Left ventricle myocardium inferior (tissue), 1 donor: ENCODE measurements around the gene RPS2. TPM values are rescaled to one million over a fixed set of nuclear protein-coding genes. Genes with fewer than 3 reads are reported as not detected.
A peak's percentile ranks its signal among the peaks of the same experiment; 100 is the strongest.

Experiments
- DNase-seq: peaks from one replicate; pipeline ENCODE4 v3.0.0-alpha.2; 2020
- H3K27ac ChIP-seq: fragments of 200-600 bp; replicated peaks from 2 replicates; pipeline ENCODE4 v1.8.0; 2021
- H3K27me3 ChIP-seq: fragments of 200-600 bp; 2 replicates; pipeline ENCODE4 v1.8.0; 2021; ENCODE audit warnings: low read depth
- H3K36me3 ChIP-seq: fragments of 200-600 bp; 2 replicates; pipeline ENCODE4 v1.8.0; 2021
- H3K4me1 ChIP-seq: fragments of 200-600 bp; 2 replicates; pipeline ENCODE4 v1.8.0; 2021
- H3K4me3 ChIP-seq: fragments of 200-600 bp; 2 replicates; pipeline ENCODE4 v1.8.0; 2021; ENCODE audit warnings: mild to moderate bottlenecking, moderate library complexity
- H3K9me3 ChIP-seq: fragments of 200-600 bp; replicated peaks from 2 replicates; pipeline ENCODE4 v1.8.0; 2021
- CTCF ChIP-seq: fragments of 200-600 bp; IDR thresholded peaks from 2 replicates; pipeline ENCODE4 v1.8.0; 2021; ENCODE audit warnings: antibody characterized with exemption, mild to moderate bottlenecking, borderline replicate concordance
- intact Hi-C: fragments of 100-400 bp; cut with micrococcal nuclease; formaldehyde crosslinking; loops from one replicate; pipeline ENCODE4 v1.11.0; 2022
- total RNA-seq: library from RNA; stranded (reverse); fragmentation: NEBNext Ultra II Directional; extraction: Animal tissue kit (Norgen Biotek cat#: 25700); gene quantifications from one replicate; pipeline ENCODE4 v1.2.1, GENCODE V29; 2021
- donor health status: DM: no; HTN: yes; CAD: no; lungs with severe emphysema.

RPS2 gene
- total RNA-seq, 1 donor from 2014 or later = 753 TPM

GRCh38 chr16:1991135-1991551 lies 26.5 kb upstream of the RPS2 start:
- TF ChIP-seq CTCF = no peak
- Histone ChIP-seq H3K27ac (no peak overlapping the region), H3K36me3 (peaks cover 12% of the 10 kb centered on the region), H3K4me1 (peaks cover 31% of the 10 kb centered on the region), H3K4me3 (peak overlapping the region; percentile 66), H3K27me3 (peaks cover 47% of the 10 kb centered on the region), H3K9me3 (peaks cover 4% of the 10 kb centered on the region)
- no peak for DNase-seq
- intact Hi-C loops = no loop called here

DNA sequence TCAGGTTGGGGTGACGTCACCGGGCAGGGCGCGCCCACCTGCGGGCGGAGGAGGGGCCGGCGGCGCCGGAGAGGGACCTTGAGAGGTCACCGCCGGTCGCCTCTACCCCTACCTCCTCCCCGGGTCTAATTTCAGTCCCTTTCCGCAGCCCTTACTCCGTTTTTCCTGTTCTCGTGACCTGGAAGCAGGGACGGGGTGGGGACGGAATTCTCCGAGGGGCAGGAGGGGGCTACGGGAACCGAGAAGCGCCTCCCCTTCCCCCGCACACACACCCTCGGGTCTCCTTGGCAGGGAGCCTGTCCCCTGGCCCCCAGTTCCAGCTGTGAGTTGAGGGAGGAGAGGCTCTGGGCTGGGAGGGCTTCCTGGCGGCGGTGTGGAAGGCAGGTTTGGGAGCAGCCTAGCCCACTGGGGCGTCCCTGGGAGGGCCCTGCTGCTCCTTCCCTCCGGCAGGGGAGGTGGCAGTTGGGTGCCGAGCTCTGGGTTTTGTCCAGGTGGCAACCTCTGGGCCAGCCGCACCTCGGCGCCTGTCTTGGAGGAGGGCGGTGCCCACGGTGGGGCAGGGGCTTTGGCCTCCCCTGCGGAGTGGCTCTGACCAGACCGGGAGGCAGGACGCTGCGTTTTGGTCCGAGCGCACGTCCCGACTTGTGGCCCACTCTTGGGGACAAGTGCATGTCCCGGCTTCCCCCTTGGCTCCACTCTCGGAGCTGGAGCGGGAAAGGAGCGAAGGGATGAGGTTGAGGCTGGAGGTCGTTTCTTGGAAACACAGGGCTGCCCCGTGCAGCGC lies 25.9 kb upstream of the RPS2 start:
- DNase-seq = no peak
- H3K27ac ChIP-seq = no peak overlapping the region
- intact Hi-C loops = no loop called here
- H3K4me3 ChIP-seq = peak overlapping the region; percentile 66
- H3K36me3 ChIP-seq = peaks cover 18% of the 10 kb centered on the region
- H3K9me3 ChIP-seq = peaks cover 4% of the 10 kb centered on the region
- TF ChIP-seq CTCF = no peak
- H3K27me3 ChIP-seq = peaks cover 47% of the 10 kb centered on the region
- peaks cover 36% of the 10 kb centered on the region for H3K4me1 ChIP-seq

DNA sequence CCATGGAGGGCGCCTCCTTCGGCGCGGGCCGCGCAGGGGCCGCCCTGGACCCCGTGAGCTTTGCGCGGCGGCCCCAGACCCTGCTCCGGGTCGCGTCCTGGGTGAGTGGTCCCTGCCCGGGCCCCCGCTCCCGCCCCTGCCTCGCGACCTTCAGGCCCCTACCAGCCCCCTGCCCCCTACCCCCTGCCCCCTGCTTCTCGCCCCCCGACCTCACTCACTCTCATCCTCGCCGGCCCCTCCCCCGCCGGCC lies 25.4 kb upstream of the RPS2 start:
- peaks cover 21% of the 10 kb centered on the region for H3K36me3 ChIP-seq
- peaks cover 4% of the 10 kb centered on the region for H3K9me3 ChIP-seq
- H3K4me1 ChIP-seq = peaks cover 41% of the 10 kb centered on the region
- DNase-seq = no peak
- peaks cover 47% of the 10 kb centered on the region for H3K27me3 ChIP-seq
- no peak overlapping the region for H3K27ac ChIP-seq
- no peak for TF ChIP-seq CTCF
- H3K4me3 ChIP-seq = peak overlapping the region; percentile 66
- intact Hi-C loops = no loop called here

- Histone ChIP-seq H3K27me3 (peaks cover 47% of the 10 kb centered on the region), H3K9me3 (peaks cover 4% of the 10 kb centered on the region), H3K4me3 (peak within 1 kb of the TSS; percentile 66), H3K27ac (no peak within 1 kb of the TSS), H3K4me1 (peaks cover 46% of the 10 kb centered on the region), H3K36me3 (peaks cover 21% of the 10 kb centered on the region)
- intact Hi-C loops = no loop called here
- no peak for TF ChIP-seq CTCF
- no peak for DNase-seq
These were observed 24.8 kb upstream of the RPS2 start, which contains the start of gene SYNGR3 for GRCh38 chr16:1989209-1990100. Gene SYNGR3, plus strand, starts transcription at chr16:1989970. Its CDS starts 133 bp downstream, at chr16:1990103.

- peaks cover 55% of the 10 kb centered on the region for H3K27me3 ChIP-seq
- DNase-seq = no peak
- H3K4me1 ChIP-seq = peaks cover 55% of the 10 kb centered on the region
- peaks cover 21% of the 10 kb centered on the region for H3K36me3 ChIP-seq
- intact Hi-C loops = no loop called here
- no peak overlapping the region for H3K27ac ChIP-seq
- no peaks in the 10 kb centered on the region for H3K9me3 ChIP-seq
- TF ChIP-seq CTCF = no peak
- H3K4me3 ChIP-seq = no peak overlapping the region
These were observed 22.6 kb upstream of the RPS2 start for GRCh38 chr16:1987198-1987597.
